NCI-H2029 treated with DMSO at 0.1 percent for 48 hours (cell line): ENCODE data around the gene PRM3.
"Not testable (repeated sequence)": the region's sequence is repeated elsewhere in the genome, so short reads cannot be mapped to it uniquely, and the experiment has no call there.

Experiments used
- DNase-seq: peaks from one replicate; lab custom pipeline; 2025; lab: John Stamatoyannopoulos, UW

The PRM3 gene

GRCh38 chr16:11303405-11304138 is 30.1 kb upstream of the PRM3 start:
- DNase-seq: peak; percentile 81

GRCh38 chr16:11302977-11303376 is 29.5 kb upstream of the PRM3 start:
- peak; percentile 73 for DNase-seq

- DNase-seq: peak; percentile 42
Observed at GRCh38 chr16:11301645-11302501, 28.4 kb upstream of the PRM3 start.

DNA sequence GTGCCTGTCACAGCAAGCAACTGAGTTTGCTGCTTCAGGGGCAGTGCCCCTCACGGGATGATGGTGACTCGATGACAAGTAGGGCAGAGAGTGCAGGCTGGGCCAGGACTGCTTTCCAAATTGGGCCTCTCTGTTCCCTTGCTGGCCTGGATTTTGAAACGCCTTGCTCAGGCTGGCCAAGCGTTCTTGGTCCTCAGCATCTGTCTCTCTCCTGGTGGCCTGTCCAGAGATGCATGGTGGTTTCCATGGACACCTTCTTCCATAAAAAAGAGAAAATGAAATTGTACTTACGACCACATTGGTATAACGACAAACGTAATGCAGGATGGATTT is 27.1 kb upstream of the PRM3 start:
- no peak for DNase-seq

GRCh38 chr16:11299865-11300559 is 26.6 kb upstream of the PRM3 start:
- no peak for DNase-seq

- not testable (repeated sequence) for DNase-seq
Observed at GRCh38 chr16:11298950-11299547, 25.6 kb upstream of the PRM3 start.

DNA sequence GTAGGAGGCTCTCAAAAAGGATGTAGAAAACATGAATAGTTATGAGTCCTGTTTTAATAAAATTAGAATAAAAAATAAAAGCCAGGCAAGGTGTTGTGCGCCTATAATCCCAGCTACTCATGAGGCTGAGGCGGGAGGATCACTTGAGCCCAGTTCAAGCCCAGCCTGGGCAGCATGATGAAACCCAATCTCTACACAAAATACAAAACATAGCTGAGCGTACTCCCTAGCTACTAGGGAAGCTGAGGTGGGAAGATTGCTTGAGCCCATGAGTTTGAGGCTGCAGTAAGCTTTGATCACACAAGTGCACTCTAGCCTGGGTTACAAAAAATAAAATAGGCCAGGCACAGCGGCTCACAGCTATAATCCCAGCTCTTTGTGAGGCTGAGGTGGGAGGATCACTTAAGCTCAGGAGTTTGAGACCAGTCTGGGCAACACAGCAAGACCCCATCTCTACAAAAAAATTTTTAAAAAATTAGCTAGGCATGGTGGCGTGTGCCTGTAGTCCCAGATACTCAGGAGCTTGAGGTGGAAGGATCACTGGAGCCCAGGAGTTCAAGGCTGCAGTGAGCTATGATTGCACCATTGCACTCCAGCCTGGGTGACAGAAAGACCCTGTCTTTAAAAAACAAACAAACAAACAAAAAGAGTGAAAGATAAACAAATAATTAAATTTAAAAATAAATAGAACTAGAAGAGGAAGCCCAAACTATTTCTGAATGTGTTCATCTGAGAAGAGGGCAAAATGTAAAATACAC is 24.9 kb upstream of the PRM3 start:
- DNase-seq: no peak

- DNase-seq: peak; percentile 45
Observed at GRCh38 chr16:11297492-11298142, 24.2 kb upstream of the PRM3 start.

GRCh38 chr16:11296706-11297491 is 23.5 kb upstream of the PRM3 start:
- DNase-seq: no peak

DNA sequence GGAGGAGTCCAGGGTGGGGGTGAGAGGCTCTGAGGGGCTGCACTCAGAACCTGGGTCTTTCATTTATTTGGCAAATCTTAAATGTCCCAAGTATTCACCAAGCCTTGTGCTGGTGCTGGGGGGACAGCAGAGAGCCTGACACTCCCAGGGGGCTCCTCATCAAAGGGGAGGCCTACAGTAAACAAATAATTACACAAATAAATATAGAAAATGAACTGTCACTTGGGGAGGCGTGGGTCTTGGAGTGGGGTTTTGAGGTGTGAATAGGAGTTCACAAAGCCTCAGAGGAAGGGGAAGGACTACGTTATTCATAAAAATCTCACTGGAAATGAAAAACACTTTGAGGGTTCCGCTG is 22.9 kb upstream of the PRM3 start:
- no peak for DNase-seq

DNA sequence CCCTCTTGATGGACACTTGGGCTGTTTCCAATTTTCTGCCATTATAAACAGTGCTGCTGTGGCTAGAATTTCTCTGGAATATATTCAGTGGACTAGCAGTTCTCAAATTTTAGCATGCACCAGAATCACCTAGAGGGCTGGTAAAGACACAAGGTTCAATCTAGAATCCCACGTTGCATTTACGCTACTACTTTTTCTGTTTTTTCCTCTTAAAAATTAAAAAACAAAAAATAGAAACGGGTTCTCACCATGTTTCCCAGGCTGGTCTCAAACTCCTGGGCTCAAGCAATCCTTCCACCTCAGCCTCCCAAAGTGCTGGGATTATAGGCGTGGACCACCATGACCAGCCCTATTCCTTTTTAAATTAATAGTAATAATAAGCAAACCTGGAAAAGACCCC is 22.2 kb upstream of the PRM3 start:
- no peak for DNase-seq

GRCh38 chr16:11292076-11292748 is 18.8 kb upstream of the PRM3 start:
- no peak for DNase-seq

DNA sequence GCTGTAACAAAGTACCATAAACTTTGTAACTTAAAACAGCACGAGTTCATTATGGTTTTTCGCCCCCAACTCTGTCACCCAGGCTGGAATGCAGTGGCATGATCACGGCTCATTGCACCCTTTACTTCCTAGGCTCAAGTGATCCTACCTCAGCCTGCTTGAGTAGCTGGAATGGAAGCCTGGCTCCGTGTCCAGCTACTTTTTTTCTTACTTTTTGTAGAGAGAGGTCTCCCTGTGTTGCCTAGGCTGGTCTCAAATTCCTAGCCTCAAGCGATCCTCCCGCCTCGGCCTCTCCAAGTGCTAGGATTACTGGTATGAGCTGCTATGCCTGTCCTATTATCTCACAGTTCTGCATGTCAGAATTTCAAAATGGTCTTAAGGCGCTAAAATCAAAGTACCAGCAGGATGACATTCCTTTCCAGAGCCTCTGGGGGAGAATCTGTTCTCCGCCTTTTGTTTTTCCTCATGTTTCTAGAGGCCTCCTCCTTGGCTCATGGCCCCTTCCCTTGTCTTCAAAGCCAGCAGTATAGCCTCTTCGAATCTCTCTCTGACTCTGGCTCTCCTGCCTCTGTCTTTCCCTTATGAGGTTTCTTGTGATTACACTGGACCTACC is 17.8 kb upstream of the PRM3 start:
- no peak for DNase-seq

DNA sequence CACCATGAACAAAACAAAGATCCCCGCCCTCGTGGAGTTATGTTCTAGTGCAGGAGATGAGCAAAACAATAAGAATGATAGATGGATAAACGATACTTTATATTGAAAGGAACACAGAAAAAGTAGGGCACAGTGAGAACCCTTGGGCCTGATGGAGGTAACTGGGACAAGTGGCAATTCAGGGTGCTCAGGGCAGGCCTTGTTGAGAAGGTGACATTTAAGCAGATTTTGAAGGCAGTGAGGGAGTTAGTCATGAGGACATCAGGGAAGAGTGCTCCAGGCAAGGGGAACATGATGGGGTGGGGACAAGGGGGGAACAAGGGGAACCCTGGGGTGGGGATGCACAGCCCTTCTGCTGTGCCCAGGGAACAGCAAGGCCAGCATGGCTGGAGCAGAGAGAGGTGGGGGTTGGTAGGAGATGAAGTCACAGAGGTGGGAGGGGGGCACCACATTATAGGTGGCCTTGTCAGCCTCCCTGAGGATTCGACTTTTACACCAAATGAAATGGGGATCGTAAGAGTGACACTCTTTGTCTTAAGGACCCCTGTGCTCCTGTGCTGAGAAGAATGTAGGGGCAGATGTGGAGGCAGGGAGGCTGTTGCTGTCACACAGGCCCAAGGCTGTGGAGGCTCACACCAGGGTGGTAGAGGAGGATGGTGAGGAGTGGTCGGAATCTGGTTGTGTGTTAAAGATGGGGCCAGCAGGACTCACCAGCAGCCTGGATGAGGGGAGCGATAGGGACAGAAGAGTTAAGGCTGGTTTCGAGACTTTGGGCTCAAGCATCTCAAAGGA is 16.9 kb upstream of the PRM3 start:
- no peak for DNase-seq

- DNase-seq: not testable (repeated sequence)
Observed at GRCh38 chr16:11289696-11290095, 16.3 kb upstream of the PRM3 start.

- no peak for DNase-seq
Observed at GRCh38 chr16:11289202-11289601, 15.8 kb upstream of the PRM3 start.

DNA sequence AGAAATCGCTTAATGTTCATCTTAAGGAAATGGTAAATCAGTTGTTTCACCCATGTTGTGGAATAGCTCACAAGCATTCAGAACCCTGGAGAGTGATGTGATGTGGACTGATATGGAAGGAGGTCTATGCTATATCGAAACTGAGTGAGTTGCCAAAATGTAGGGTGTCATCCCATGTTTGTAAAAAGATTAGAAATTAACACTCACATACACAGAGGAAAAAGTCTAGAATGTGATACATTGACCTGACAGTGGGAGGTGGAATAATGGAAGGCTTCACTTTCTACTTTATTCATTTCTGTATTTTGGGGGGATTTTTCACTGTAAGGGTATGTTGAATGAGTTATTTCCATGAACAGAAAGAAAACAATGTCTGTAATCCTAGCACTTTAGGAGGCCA is 12.4 kb upstream of the PRM3 start:
- no peak for DNase-seq

DNA sequence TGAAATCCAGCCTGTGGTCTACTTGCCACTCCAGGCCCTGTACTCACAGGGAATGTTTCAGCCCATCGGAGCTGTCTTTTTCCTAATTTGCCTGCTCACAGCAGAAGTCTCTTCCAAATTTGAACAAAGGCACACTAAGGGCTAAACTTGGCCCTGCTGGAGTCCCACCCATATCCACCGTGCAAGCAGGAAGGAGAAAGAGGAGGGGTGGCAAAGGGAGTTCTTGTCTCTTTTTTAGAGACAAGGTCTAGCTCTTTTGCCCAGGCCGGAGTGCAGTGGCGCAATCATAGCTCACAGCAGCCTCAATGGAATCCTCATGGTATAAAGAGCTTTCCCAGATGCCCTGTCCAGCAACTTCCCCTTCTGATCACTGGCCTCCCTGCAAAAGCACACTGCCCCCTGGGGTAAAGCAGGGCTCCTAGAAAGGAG is 10.4 kb upstream of the PRM3 start:
- no peak for DNase-seq
